NCI-H460 (cell line): ENCODE results near the gene PPM1G. TPM values are rescaled to one million over a fixed set of nuclear protein-coding genes. Genes with fewer than 3 reads are reported as not detected.
"Not testable (repeated sequence)": the region's sequence is repeated elsewhere in the genome, so short reads cannot be mapped to it uniquely, and the experiment has no call there.

Experiments used
- DNase-seq: peaks from one replicate; pipeline ENCODE4 v3.0.0-alpha.2; 2016; ENCODE audit warnings: low read depth; ENCODE audit errors: extremely low read depth
- total RNA-seq: library from RNA; depleted of rRNA; stranded (reverse); fragments of >200 nt; shearing (Covaris generic); gene quantifications from 2 replicates; pipeline ENCODE4 v1.2.3, GENCODE V29; 2014

PPM1G gene
- total RNA-seq, 1 experiment from 2014 or later = 112 TPM

- DNase-seq = no peak
These were observed 32.3 kb downstream of the PPM1G start for GRCh38 chr2:27376866-27377617.

GRCh38 chr2:27376151-27376865 lies 33.1 kb downstream of the PPM1G start:
- DNase-seq = no peak

- no peak for DNase-seq
These were observed 33.8 kb downstream of the PPM1G start for GRCh38 chr2:27375513-27376099.

GRCh38 chr2:27373567-27373966 lies 35.8 kb downstream of the PPM1G start:
- DNase-seq = no peak

GRCh38 chr2:27372937-27373336 lies 36.5 kb downstream of the PPM1G start:
- no peak for DNase-seq

- no peak for DNase-seq
These were observed 38.4 kb downstream of the PPM1G start for GRCh38 chr2:27370816-27371620.

- DNase-seq = peak; percentile 99
These were observed 39.2 kb downstream of the PPM1G start, which contains the start of the genes EIF2B4 and SNX17 for GRCh38 chr2:27370026-27370815. TSS of gene EIF2B4 (minus strand) at chr2:27370338. CDS start at chr2:27370314, 24 bp downstream. TSS of gene SNX17 (plus strand) at chr2:27370616. CDS start at chr2:27370744, 128 bp downstream.

GRCh38 chr2:27369471-27370025 lies 39.8 kb downstream of the PPM1G start:
- peak; percentile 28 for DNase-seq

GRCh38 chr2:27363933-27364332 lies 45.5 kb downstream of the PPM1G start:
- no peak for DNase-seq

GRCh38 chr2:27362678-27363420 lies 46.5 kb downstream of the PPM1G start:
- no peak for DNase-seq

- peak; percentile 97 for DNase-seq
These were observed 52.8 kb downstream of the PPM1G start, which contains the start of gene GTF3C2 for GRCh38 chr2:27356382-27357181. TSS of gene GTF3C2 (minus strand) at chr2:27356764. CDS start at chr2:27343554, 13,210 bp downstream.

GRCh38 chr2:27356056-27356381 lies 53.4 kb downstream of the PPM1G start:
- peak; percentile 26 for DNase-seq

- DNase-seq = no peak
These were observed 54.8 kb downstream of the PPM1G start for GRCh38 chr2:27354597-27354927.

- DNase-seq = no peak
These were observed 55.4 kb downstream of the PPM1G start for GRCh38 chr2:27353762-27354596.

- not testable (repeated sequence) for DNase-seq
These were observed 56.0 kb downstream of the PPM1G start for GRCh38 chr2:27353386-27353761.

GRCh38 chr2:27351802-27352598 lies 57.4 kb downstream of the PPM1G start:
- no peak for DNase-seq
